ENCODE measurements around the gene UGT1A7. TPM values are rescaled to one million over a fixed set of nuclear protein-coding genes. Genes with fewer than 3 reads are reported as not detected.
"Not testable (repeated sequence)": the region's sequence is repeated elsewhere in the genome, so short reads cannot be mapped to it uniquely, and the experiment has no call there.

Gene UGT1A7
- total RNA-seq, 1 donor from 2014 or later = not detected

DNA sequence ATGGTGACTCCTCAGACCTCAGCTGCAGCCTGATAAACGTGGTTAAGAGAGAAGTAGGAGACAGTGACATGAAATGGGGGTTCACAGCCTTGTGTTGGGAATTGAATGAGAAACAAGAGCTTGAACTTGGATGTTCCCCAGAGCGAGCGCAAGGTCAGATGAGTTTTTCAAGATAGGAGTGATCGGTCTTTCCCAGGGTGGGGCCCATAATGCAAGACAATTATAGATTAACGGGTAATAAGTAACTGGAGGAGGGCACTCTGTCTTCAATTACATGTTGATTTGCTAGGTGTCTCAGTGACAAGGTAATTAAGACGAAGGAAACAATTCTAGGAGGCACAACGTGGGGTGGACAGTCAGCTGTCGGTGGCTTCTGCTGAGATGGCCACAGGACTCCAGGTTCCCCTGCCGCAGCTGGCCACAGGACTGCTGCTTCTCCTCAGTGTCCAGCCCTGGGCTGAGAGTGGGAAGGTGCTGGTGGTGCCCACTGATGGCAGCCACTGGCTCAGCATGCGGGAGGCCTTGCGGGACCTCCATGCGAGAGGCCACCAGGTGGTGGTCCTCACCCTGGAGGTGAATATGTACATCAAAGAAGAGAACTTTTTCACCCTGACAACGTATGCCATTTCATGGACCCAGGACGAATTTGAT is 31.0 kb downstream of the UGT1A7 start, which contains the start of gene UGT1A5:
TSS of gene UGT1A5 (plus strand) at position 297 of the 651 bp plus-strand sequence. CDS start at position 382, 85 bp downstream.
- TF ChIP-seq, protein P1, sequence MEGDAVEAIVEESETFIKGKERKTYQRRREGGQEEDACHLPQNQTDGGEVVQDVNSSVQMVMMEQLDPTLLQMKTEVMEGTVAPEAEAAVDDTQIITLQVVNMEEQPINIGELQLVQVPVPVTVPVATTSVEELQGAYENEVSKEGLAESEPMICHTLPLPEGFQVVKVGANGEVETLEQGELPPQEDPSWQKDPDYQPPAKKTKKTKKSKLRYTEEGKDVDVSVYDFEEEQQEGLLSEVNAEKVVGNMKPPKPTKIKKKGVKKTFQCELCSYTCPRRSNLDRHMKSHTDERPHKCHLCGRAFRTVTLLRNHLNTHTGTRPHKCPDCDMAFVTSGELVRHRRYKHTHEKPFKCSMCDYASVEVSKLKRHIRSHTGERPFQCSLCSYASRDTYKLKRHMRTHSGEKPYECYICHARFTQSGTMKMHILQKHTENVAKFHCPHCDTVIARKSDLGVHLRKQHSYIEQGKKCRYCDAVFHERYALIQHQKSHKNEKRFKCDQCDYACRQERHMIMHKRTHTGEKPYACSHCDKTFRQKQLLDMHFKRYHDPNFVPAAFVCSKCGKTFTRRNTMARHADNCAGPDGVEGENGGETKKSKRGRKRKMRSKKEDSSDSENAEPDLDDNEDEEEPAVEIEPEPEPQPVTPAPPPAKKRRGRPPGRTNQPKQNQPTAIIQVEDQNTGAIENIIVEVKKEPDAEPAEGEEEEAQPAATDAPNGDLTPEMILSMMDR (IDR thresholded peaks at IDR 0.05; ENCODE audit: unreplicated experiment) = no peak
- peaks cover 5% of the 10 kb centered on the region for H3K27me3 Mint-ChIP-seq
- H3K4me3 Mint-ChIP-seq (ENCODE audit: low read depth) = no peak within 1 kb of the TSS
- no peaks in the 10 kb centered on the region for H3K36me3 Mint-ChIP-seq (ENCODE audit: insufficient read depth)
- peaks cover 9% of the 10 kb centered on the region for H3K4me1 Mint-ChIP-seq (ENCODE audit: low read depth)
- no peaks in the 10 kb centered on the region for H3K9me3 Mint-ChIP-seq (ENCODE audit: low read depth)
- DNase-seq (ENCODE audit: low spot score, unreplicated experiment) = no peak
- H3K27ac Mint-ChIP-seq = no peak within 1 kb of the TSS

DNA sequence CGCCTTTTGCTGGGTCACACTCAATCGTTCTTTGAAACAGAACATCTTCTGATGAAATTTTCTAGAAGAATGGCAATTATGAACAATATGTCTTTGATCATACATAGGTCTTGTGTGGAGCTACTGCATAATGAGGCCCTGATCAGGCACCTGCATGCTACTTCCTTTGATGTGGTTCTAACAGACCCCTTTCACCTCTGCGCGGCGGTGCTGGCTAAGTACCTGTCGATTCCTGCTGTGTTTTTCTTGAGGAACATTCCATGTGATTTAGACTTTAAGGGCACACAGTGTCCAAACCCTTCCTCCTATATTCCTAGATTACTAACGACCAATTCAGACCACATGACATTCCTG is 31.5 kb downstream of the UGT1A7 start:
- Mint-ChIP-seq H3K27me3 (peaks cover 5% of the 10 kb centered on the region), H3K36me3 (ENCODE audit: insufficient read depth) (no peaks in the 10 kb centered on the region), H3K4me1 (ENCODE audit: low read depth) (peaks cover 10% of the 10 kb centered on the region), H3K9me3 (ENCODE audit: low read depth) (peaks cover under 1% of the 10 kb centered on the region), H3K4me3 (ENCODE audit: low read depth) (no peak overlapping the region), H3K27ac (no peak overlapping the region)
- DNase-seq (ENCODE audit: low spot score, unreplicated experiment) = no peak
- TF ChIP-seq, protein P1 (IDR thresholded peaks at IDR 0.05; ENCODE audit: unreplicated experiment) = no peak

DNA sequence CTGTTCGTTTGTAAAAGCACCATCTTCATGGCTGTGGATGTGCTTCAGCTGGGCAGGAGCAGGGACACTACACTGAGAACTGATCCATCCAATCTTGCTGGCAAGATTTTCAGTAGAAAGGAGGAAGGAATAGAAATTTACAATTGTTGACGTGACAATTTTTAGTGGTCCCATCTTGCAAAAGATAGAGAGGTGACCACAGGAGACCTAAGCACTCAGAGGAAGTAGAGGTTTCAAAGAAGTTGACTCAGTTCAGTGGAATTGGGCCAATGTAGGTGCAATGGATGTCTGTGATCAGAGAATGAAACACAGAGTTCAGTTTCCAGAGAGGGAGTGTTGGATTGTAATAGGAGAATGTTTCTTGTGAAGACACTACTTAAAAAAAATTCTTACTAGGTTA is 32.4 kb downstream of the UGT1A7 start:
- H3K9me3 Mint-ChIP-seq (ENCODE audit: low read depth) = peaks cover 6% of the 10 kb centered on the region
- peaks cover 13% of the 10 kb centered on the region for H3K4me1 Mint-ChIP-seq (ENCODE audit: low read depth)
- H3K36me3 Mint-ChIP-seq (ENCODE audit: insufficient read depth) = no peaks in the 10 kb centered on the region
- no peak overlapping the region for H3K27ac Mint-ChIP-seq
- no peak for DNase-seq (ENCODE audit: low spot score, unreplicated experiment)
- TF ChIP-seq, protein P1 (IDR thresholded peaks at IDR 0.05; ENCODE audit: unreplicated experiment) = no peak
- no peak overlapping the region for H3K4me3 Mint-ChIP-seq (ENCODE audit: low read depth)
- H3K27me3 Mint-ChIP-seq = peaks cover 5% of the 10 kb centered on the region

DNA sequence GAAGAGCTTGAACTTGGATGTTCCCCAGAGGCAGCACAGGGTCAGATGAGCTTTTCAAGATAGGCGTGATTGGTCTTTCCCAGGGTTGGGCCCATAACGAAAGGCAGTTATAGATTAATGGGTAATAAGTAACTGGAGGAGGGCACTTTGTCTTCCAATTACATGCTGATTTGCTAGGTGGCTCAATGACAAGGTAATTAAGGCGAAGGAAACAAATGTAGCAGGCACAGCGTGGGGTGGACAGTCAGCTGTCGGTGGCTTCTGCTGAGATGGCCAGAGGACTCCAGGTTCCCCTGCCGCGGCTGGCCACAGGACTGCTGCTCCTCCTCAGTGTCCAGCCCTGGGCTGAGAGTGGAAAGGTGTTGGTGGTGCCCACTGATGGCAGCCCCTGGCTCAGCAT is 36.9 kb downstream of the UGT1A7 start, which contains the start of gene UGT1A4:
TSS of gene UGT1A4 (plus strand) at position 185 of the 400 bp plus-strand sequence. CDS start at position 270, 85 bp downstream.
- peaks cover 2% of the 10 kb centered on the region for H3K36me3 Mint-ChIP-seq (ENCODE audit: insufficient read depth)
- peaks cover 5% of the 10 kb centered on the region for H3K27me3 Mint-ChIP-seq
- peaks cover 12% of the 10 kb centered on the region for H3K9me3 Mint-ChIP-seq (ENCODE audit: low read depth)
- TF ChIP-seq, protein P1 (IDR thresholded peaks at IDR 0.05; ENCODE audit: unreplicated experiment) = no peak
- H3K27ac Mint-ChIP-seq = no peak within 1 kb of the TSS
- H3K4me1 Mint-ChIP-seq (ENCODE audit: low read depth) = peaks cover 5% of the 10 kb centered on the region
- no peak within 1 kb of the TSS for H3K4me3 Mint-ChIP-seq (ENCODE audit: low read depth)
- DNase-seq (ENCODE audit: low spot score, unreplicated experiment) = no peak

DNA sequence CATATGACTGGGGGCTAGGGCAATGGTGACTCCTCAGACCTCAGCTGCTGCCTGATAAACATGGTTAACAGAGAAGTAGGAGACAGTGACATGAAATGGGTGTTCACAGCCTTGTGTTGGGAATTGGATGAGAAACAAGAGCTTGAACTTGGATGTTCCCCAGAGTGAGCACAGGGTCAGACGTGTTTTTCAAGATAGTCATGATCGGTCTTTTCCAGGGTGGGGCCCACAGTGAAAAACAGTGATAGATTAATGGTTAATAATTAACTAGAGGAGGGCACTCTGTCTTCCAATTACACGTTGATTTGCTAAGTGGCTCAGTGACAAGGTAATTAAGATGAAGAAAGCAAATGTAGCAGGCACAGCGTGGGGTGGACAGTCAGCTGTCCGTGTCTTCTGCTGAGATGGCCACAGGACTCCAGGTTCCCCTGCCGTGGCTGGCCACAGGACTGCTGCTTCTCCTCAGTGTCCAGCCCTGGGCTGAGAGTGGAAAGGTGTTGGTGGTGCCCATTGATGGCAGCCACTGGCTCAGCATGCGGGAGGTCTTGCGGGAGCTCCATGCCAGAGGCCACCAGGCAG is 47.1 kb downstream of the UGT1A7 start, which contains the start of gene UGT1A3:
TSS of gene UGT1A3 (plus strand) at position 320 of the 579 bp plus-strand sequence. CDS start at position 405, 85 bp downstream.
- TF ChIP-seq, protein P1 (IDR thresholded peaks at IDR 0.05; ENCODE audit: unreplicated experiment) = no peak
- Mint-ChIP-seq H3K4me3 (ENCODE audit: low read depth) (no peak within 1 kb of the TSS), H3K27ac (no peak within 1 kb of the TSS)

DNA sequence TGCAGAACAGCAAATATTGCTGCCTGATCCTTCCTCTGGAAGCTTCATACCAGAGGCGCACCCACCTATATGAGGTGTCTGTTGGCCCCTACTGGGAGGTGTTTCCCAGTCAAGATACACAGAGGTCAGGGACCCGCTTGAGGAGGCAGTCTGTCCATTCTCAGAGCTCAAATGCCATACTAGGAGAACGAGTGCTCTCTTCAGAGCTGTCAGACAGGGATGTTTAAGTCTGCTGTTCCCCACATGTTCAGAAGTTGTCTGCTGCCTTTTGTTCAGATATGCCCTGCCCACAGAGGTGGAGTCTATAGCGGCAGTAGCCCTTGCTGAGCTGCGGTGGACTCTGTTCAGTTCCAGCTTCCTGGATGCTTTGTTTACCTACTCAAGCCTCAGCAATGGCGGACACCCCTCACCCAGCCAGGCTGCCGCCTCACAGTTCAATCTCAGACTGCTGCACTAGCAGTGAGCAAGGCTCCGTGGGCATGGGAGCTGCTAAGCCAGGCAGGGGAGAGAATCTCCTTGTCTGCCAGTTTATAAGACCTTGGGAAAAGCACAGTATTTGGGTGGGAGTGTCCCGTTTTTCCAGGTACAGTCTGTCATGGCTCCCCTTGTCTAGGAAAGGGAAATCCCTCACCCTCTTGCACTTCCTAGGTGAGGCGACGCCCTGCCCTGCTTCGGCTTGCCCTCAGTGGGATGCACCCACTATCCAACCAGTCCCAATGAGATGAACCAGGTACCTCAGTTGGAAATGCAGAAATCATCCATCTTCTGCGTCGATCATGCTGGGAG is 55.4 kb downstream of the UGT1A7 start:
- H3K27me3 Mint-ChIP-seq; DNase-seq (ENCODE audit: low spot score, unreplicated experiment); H3K27ac Mint-ChIP-seq; H3K4me3 Mint-ChIP-seq (ENCODE audit: low read depth); H3K36me3 Mint-ChIP-seq (ENCODE audit: insufficient read depth): not testable (repeated sequence)
- peaks cover 13% of the 10 kb centered on the region for H3K9me3 Mint-ChIP-seq (ENCODE audit: low read depth)
- H3K4me1 Mint-ChIP-seq (ENCODE audit: low read depth) = peaks cover 11% of the 10 kb centered on the region

More for the DNA sequence above, 47.1 kb downstream of the UGT1A7 start, which contains the start of gene UGT1A3:
- Mint-ChIP-seq H3K9me3 (ENCODE audit: low read depth) (peaks cover 5% of the 10 kb centered on the region), H3K36me3 (ENCODE audit: insufficient read depth) (no peaks in the 10 kb centered on the region), H3K27me3 (no peaks in the 10 kb centered on the region), H3K4me1 (ENCODE audit: low read depth) (peaks cover 9% of the 10 kb centered on the region)
- DNase-seq (ENCODE audit: low spot score, unreplicated experiment) = no peak

All from progenitor cell of endocrine pancreas (in vitro differentiated cells).